ENCODE results near the gene CADM4. TPM values are rescaled to one million over a fixed set of nuclear protein-coding genes. Genes with fewer than 3 reads are reported as not detected.
A peak's percentile ranks its signal among the peaks of the same experiment; 100 is the strongest.

CADM4 gene
- total RNA-seq, 1 donor from 2014 or later: 8.8 TPM

DNA sequence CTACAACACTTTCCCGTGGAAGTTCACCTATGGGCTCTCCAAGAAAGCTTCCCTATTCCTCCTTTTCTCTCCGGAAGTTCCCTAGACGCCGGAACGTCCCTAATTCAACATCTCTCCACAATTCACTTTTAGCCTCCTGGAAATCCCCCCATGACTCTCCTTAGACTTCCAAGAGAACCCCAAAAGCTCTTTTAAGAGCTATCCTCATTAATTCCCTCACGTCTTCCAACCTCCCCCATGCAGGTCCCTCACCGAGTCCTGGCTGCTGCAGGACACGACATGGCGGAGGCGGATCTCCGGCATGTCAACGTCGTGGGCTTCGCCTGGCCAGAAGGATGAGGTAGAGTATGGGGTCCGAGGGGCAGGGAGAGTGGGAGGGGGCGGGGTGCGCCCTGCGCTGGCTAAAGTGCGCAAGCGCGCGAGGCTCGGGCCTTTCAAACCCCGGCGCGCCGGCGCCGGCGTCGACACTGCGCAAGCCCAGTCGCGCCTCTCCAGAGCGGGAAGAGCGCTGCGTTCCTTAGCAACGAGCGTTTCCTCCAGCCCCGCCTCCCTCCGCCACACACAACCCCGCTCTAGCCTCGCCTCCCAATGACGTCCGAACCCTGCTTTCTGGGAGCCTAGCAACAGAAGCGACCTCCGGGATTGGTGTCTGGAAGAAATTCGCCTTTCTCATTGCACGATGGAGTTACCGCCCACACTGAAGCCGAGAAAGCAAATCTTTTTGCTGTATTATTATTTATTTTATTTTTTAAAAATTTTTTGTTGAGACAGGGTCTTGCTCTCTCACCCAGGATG is 64.3 kb downstream of the CADM4 start, which contains the start of the genes PINLYP and XRCC1:
TSS of gene PINLYP (plus strand) at position 646 of the 795 bp plus-strand sequence. CDS start 1,391 bp downstream, outside the sequence.
TSS of gene XRCC1 (minus strand) at position 372 of the 795 bp plus-strand sequence. CDS start at position 303, 69 bp downstream.
- no peaks in the 10 kb centered on the region for H3K27me3 Mint-ChIP-seq (ENCODE audit: unreplicated experiment)
- peaks cover 5% of the 10 kb centered on the region for H3K36me3 Mint-ChIP-seq (ENCODE audit: unreplicated experiment)
- H3K27ac Mint-ChIP-seq (ENCODE audit: unreplicated experiment): peak within 1 kb of the TSS; percentile 93
- no peaks in the 10 kb centered on the region for H3K9me3 Mint-ChIP-seq (ENCODE audit: unreplicated experiment)
- peak; percentile 98 for DNase-seq (ENCODE audit: extremely low spot score, unreplicated experiment)
- peaks cover 18% of the 10 kb centered on the region for H3K4me1 Mint-ChIP-seq (ENCODE audit: unreplicated experiment)
- H3K4me3 Mint-ChIP-seq (ENCODE audit: unreplicated experiment): peak within 1 kb of the TSS; percentile 92
- TF ChIP-seq, protein P1, sequence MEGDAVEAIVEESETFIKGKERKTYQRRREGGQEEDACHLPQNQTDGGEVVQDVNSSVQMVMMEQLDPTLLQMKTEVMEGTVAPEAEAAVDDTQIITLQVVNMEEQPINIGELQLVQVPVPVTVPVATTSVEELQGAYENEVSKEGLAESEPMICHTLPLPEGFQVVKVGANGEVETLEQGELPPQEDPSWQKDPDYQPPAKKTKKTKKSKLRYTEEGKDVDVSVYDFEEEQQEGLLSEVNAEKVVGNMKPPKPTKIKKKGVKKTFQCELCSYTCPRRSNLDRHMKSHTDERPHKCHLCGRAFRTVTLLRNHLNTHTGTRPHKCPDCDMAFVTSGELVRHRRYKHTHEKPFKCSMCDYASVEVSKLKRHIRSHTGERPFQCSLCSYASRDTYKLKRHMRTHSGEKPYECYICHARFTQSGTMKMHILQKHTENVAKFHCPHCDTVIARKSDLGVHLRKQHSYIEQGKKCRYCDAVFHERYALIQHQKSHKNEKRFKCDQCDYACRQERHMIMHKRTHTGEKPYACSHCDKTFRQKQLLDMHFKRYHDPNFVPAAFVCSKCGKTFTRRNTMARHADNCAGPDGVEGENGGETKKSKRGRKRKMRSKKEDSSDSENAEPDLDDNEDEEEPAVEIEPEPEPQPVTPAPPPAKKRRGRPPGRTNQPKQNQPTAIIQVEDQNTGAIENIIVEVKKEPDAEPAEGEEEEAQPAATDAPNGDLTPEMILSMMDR (IDR thresholded peaks at IDR 0.05): no peak

DNA sequence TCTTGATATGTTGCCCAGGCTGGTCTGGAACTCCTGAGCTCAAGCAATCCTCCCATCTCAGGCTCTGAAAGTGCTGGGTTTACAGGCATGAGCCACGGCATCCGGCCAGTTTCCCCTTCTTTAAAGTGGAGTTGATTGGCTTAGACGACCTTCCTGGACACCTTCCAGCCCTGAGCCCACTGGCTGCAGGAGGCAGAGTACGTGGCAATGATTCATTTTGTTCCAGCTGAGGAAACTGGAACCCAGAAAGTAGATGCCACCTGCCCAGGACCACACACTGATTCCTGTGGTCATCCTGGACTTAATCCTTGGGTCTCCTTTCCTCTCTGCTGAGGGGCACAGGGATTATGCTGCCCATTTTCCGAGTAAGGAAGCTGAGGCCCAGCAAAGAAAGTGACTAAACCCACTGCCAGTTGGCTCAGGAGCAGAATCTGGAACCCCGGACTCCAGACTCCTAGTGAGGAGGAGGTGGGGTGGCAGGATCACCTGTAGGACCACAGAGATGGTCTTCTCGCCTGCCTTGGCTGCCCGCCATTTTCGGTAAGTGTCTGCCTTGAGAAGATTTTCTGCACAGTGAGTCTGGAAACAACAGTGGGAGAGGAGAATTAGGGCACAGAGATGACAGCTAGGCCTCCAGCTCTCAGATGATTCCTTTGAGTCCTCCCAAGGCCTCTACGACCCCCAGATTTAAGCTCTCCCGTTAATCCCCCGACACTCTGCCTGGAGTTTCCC is 65.1 kb downstream of the CADM4 start:
- peaks cover 5% of the 10 kb centered on the region for H3K36me3 Mint-ChIP-seq (ENCODE audit: unreplicated experiment)
- DNase-seq (ENCODE audit: extremely low spot score, unreplicated experiment): no peak
- TF ChIP-seq, protein P1 (IDR thresholded peaks at IDR 0.05): no peak
- H3K9me3 Mint-ChIP-seq (ENCODE audit: unreplicated experiment): no peaks in the 10 kb centered on the region
- peak overlapping the region; percentile 92 for H3K4me3 Mint-ChIP-seq (ENCODE audit: unreplicated experiment)
- peak overlapping the region; percentile 93 for H3K27ac Mint-ChIP-seq (ENCODE audit: unreplicated experiment)
- H3K4me1 Mint-ChIP-seq (ENCODE audit: unreplicated experiment): peaks cover 18% of the 10 kb centered on the region
- no peaks in the 10 kb centered on the region for H3K27me3 Mint-ChIP-seq (ENCODE audit: unreplicated experiment)

Other genes with a start within 250 kb of the CADM4 start
- not detected in 2 replicates for gene TEX101, start 225.0 kb downstream of the CADM4 start, total RNA-seq
- 0.27 TPM in 1 of 2 replicates, not detected in the other for gene LYPD3, start 174.2 kb downstream of the CADM4 start, total RNA-seq
- gene PHLDB3, start 135.1 kb downstream of the CADM4 start, total RNA-seq: 6.7 and 8.5 TPM in 2 replicates
- 41.8 and 42.3 TPM in 2 replicates for gene ETHE1, start 112.6 kb downstream of the CADM4 start, total RNA-seq
- gene ZNF575, start 106.7 kb downstream of the CADM4 start, total RNA-seq: 6.5 and 6.9 TPM in 2 replicates
- gene XRCC1, start 64.3 kb downstream of the CADM4 start, total RNA-seq: 37.1 and 43.2 TPM in 2 replicates
- gene PINLYP, start 64.0 kb downstream of the CADM4 start, total RNA-seq: 0.91 and 1.2 TPM in 2 replicates
- 40.9 and 45.9 TPM in 2 replicates for gene IRGQ, start 43.7 kb downstream of the CADM4 start, total RNA-seq
- 13.2 and 16.2 TPM in 2 replicates for gene ZNF576, start 43.3 kb downstream of the CADM4 start, total RNA-seq
- 0.24 and 0.35 TPM in 2 replicates for gene SRRM5, start 27.8 kb downstream of the CADM4 start, total RNA-seq
- 64.0 and 74.1 TPM in 2 replicates for gene ZNF428, start 20.2 kb downstream of the CADM4 start, total RNA-seq
- 21.0 and 23.3 TPM in 2 replicates for gene PLAUR, start 30.3 kb upstream of the CADM4 start, total RNA-seq
- not detected in 2 replicates for gene IRGC, start 76.2 kb upstream of the CADM4 start, total RNA-seq
- gene SMG9, start 115.1 kb upstream of the CADM4 start, total RNA-seq: 64.9 and 71.0 TPM in 2 replicates
- 0.64 and 1.5 TPM in 2 replicates for gene KCNN4, start 141.1 kb upstream of the CADM4 start, total RNA-seq
- not detected in 2 replicates for gene LYPD5, start 162.6 kb upstream of the CADM4 start, total RNA-seq
- 9.8 and 11.5 TPM in 2 replicates for gene ZNF283, start 187.5 kb upstream of the CADM4 start, total RNA-seq
- 6.5 and 6.6 TPM in 2 replicates for gene ZNF404, start 244.1 kb upstream of the CADM4 start, total RNA-seq